ENCODE data around the gene PDAP1. TPM values are rescaled to one million over a fixed set of nuclear protein-coding genes. Genes with fewer than 3 reads are reported as not detected.

PDAP1 gene
- total and polyA plus RNA-seq, 2 of the 8 experiments (the other 6 are each of a cell fraction or from before 2014, with no cell fraction given): 26.6 to 169 TPM

DNA sequence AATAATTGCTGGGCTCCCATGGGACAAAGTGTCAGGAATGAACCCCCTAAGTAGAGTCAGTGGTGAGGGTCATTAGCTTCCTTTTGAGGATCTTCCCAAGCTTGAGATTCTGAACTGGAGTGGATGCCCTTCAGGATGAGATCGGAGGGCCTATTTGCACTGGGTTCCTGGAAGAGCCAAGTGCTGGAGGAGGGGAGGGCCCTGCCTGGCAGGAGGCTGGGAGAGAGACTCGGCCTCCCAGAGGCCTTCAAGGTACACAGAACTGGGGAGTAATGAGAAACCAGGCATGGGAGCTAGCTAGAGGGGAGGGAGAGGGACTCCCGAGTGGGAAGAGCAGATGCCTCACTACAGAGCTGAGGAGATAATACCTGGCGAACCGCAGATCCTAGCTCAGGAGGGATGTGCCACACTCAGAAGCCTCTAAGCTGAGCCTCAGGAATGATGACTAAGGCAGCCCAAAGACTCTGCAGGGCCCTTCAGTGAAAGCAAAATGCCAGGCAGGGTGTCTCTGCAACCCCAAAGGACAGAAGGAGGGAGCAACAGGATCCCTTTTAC, 9.4 kb downstream of the PDAP1 start:
- H2BK120ac ChIP-seq (replicated peaks; ENCODE audit: low read depth, low read length): no peak overlapping the region
- no peak overlapping the region for H3K18ac ChIP-seq (ENCODE audit: extremely low read depth, low read length)
- H3K79me1 ChIP-seq (ENCODE audit: low read depth, low read length): peaks cover 4% of the 10 kb centered on the region; the same call in 1 of the 2 replicates
- no peaks in the 10 kb centered on the region for H3K27me3 ChIP-seq (replicated peaks in 1 of 4; ENCODE audit: control insufficient read depth in 3 of 4, extremely low read depth in 1 of 4, insufficient read depth in 3 of 4, low read length in 3 of 4)
- H3K4ac ChIP-seq (replicated peaks; ENCODE audit: insufficient read length, low read depth, low read length): no peak overlapping the region
- 90% methylated on average over 5 of the region's 5 CpGs; no CpG with 5 or more reads in 1 of the 2 experiments for WGBS, 2 experiments (ENCODE audit: extremely low coverage in 1 of 2, insufficient coverage in 1 of 2, insufficient read length in 1 of 2, insufficient replicate concordance in 2 of 2, low coverage in 1 of 2, low lambda C conversion rate in 2 of 2, missing lambda C conversion rate in 1 of 2)
- no peak overlapping the region for H3K23ac ChIP-seq (ENCODE audit: insufficient read length)
- H4K5ac ChIP-seq (ENCODE audit: insufficient read length, low read depth, low read length): no peak overlapping the region
- no peak overlapping the region for H3K4me3 ChIP-seq (ENCODE audit: extremely low read depth in 1 of 4, insufficient read depth in 2 of 4, low read depth in 3 of 4, low read length in 4 of 4)
- no peak overlapping the region for H2BK20ac ChIP-seq (ENCODE audit: low read length)
- H3K4me1 ChIP-seq (replicated peaks in 1 of 4; ENCODE audit: control insufficient read depth in 3 of 4, insufficient read depth in 4 of 4, low read length in 3 of 4): peaks cover 0 to 2% (median under 1%) of the 10 kb centered on the region in 4 experiments; a peak in 3 of 7 replicates
- H4K8ac ChIP-seq (ENCODE audit: extremely low read depth, insufficient read depth, low read length): no peak overlapping the region; the same call in 1 of the 2 replicates
- no peak overlapping the region for H3K4me2 ChIP-seq (ENCODE audit: insufficient read depth in 1 of 2, low read depth in 2 of 2, low read length in 2 of 2)
- no peaks in the 10 kb centered on the region for H3K9me3 ChIP-seq (ENCODE audit: insufficient read depth in 2 of 2, low read depth in 1 of 2, low read length in 1 of 2)
- no peak overlapping the region for H3K56ac ChIP-seq (replicated peaks; ENCODE audit: insufficient read length, low read depth, low read length)
- H4K91ac ChIP-seq (replicated peaks; ENCODE audit: insufficient read length, low read length): no peak overlapping the region
- H2AK5ac ChIP-seq (ENCODE audit: low read depth, low read length): no peak overlapping the region
- ChIA-PET POLR2A (ENCODE audit: partially characterized antibody) (interaction anchor here (0.8 to 3.7 kb wide), 12 partner anchors 9 to 437 kb away, joined by 3 to 39 read pairs (median 4); partner anchors contain the start of genes BUD31 and PDAP1), CTCF (ENCODE audit: partially characterized antibody) (interaction anchor here (0.6 to 2.5 kb wide), 10 partner anchors 12 to 1573 kb away, joined by 3 to 7 read pairs (median 3); no protein-coding TSS in a partner anchor)
- no peak overlapping the region for H2BK5ac ChIP-seq (ENCODE audit: low read depth, low read length)
- no peak overlapping the region for H2BK12ac ChIP-seq (ENCODE audit: low read depth, low read length)
- H3K9ac ChIP-seq (replicated peaks in 1 of 4; ENCODE audit: extremely low read depth in 1 of 4, low read depth in 3 of 4, low read length in 3 of 4): no peak overlapping the region
- H4K20me1 ChIP-seq (replicated peaks in 1 of 2; ENCODE audit: control insufficient read depth in 1 of 2, insufficient read depth in 2 of 2, low read length in 2 of 2): peaks cover 12 to 35% of the 10 kb centered on the region in 2 experiments
- H2AFZ ChIP-seq (ENCODE audit: low read length): no peak overlapping the region
- no peak overlapping the region for H2BK15ac ChIP-seq (ENCODE audit: low read length)
- peaks cover 26 to 85% (median 57%) of the 10 kb centered on the region in 4 experiments for H3K36me3 ChIP-seq (ENCODE audit: control insufficient read depth in 2 of 4, insufficient read depth in 4 of 4, low read length in 3 of 4)
- DNase-seq (ENCODE audit: low read depth in 1 of 2, low spot score in 2 of 2) (no peak), FAIRE-seq (no peak)
- H3K14ac ChIP-seq (ENCODE audit: insufficient read length): no peak overlapping the region
- H3K79me2 ChIP-seq (ENCODE audit: control insufficient read depth in 1 of 2, insufficient read depth in 2 of 2, low read length in 2 of 2): peaks cover 0 to 7% of the 10 kb centered on the region in 2 experiments; a peak in 2 of 4 replicates
- no peaks in the 10 kb centered on the region; the same call in 1 of the 2 replicates for H3K23me2 ChIP-seq (ENCODE audit: low read depth, low read length)
- no peak overlapping the region for H3K27ac ChIP-seq (ENCODE audit: low read depth, low read length)
- TF ChIP-seq KDM1A (IDR thresholded peaks at IDR 0.05; ENCODE audit: borderline replicate concordance, low read length): no peak
- no peak for TF ChIP-seq POLR2A (IDR thresholded peaks at IDR 0.05; ENCODE audit: control extremely low read depth in 1 of 2, low read depth in 2 of 2, low read length in 2 of 2)
- TF ChIP-seq CTBP2 (IDR thresholded peaks at IDR 0.05; ENCODE audit: borderline replicate concordance, insufficient read depth, insufficient read length, low read length): no peak
- TF ChIP-seq SP2 (IDR thresholded peaks at IDR 0.05; ENCODE audit: low read length): no peak
- TF ChIP-seq NANOG (IDR thresholded peaks at IDR 0.05; ENCODE audit: insufficient read depth, low read depth, low read length, poor library complexity, severe bottlenecking): no peak
- no peak for TF ChIP-seq BRCA1 (IDR thresholded peaks at IDR 0.05; ENCODE audit: low read depth, low read length)
- TF ChIP-seq ASH2L (IDR thresholded peaks at IDR 0.05; ENCODE audit: low read length): no peak
- no peak for TF ChIP-seq RNF2 (IDR thresholded peaks at IDR 0.05; ENCODE audit: borderline replicate concordance, low read depth, low read length, missing control alignments, poor library complexity, severe bottlenecking)
- TF ChIP-seq SUZ12 (IDR thresholded peaks at IDR 0.05; ENCODE audit: low read length): no peak
- TF ChIP-seq HDAC6 (IDR thresholded peaks at IDR 0.05; ENCODE audit: low read depth, low read length): no peak
- no peak for TF ChIP-seq SIRT6 (IDR thresholded peaks at IDR 0.05; ENCODE audit: low read length)
- TF ChIP-seq SRF (IDR thresholded peaks at IDR 0.05; ENCODE audit: low read depth, low read length): no peak
- TF ChIP-seq FOSL1 (IDR thresholded peaks at IDR 0.05; ENCODE audit: insufficient read depth, low read depth, low read length): no peak
